Measurements from ENCODE around the gene TENM4.

TENM4 gene

DNA sequence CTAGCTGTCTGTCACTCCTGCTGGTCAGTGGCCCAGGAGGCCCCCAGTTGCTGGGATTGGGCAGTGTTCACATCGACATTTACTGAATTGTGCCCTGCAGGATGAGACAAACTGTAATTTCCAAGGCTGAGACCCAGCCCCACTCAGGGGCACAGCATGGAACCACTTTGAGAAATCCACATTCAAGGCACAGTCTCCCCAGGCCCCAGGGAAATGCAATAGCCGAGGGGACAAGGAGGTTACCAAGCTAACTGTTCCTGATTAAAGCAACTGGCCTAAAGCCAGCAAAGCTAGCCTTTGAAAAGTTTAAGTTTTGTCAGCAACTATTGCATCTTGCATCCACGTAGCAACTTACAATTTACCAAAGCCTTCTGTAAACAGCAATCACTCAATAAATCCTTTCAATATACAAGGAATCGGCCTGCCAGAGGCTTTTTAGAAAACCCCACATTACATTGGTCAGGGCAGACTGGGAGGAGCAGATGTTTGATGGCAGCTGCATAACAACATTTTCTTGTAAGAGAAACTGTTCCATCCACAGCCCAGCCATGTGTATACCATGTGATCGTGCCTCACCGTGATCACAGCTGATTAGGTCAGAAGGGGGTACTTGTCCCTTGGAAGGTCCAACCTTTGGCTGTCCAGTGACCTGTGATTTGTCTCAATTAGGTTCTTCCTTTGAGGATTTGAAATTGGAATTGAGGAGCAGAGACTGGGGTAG, 103.9 kb downstream of the TENM4 start:
- DNase-seq = no peak

DNA sequence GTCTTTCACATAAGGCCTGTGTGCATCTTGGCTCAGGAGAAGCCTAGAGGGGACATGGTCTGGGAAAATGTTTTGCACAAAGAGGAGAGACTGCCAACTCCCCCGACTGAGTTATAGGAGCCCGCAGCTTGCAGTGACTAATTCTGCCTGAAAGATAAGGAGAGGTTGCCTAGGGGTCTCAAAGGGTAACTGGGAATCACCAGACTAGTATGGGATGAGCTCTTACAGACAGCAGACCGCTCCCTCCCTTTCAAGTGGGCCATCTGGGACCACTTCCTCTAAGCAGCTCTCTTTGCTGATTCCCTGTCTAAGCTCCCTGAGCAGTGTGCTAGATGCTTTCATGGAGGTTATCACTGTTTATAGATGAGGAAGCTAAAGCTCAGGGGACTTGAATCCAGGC, 105.1 kb downstream of the TENM4 start:
- DNase-seq = no peak

DNA sequence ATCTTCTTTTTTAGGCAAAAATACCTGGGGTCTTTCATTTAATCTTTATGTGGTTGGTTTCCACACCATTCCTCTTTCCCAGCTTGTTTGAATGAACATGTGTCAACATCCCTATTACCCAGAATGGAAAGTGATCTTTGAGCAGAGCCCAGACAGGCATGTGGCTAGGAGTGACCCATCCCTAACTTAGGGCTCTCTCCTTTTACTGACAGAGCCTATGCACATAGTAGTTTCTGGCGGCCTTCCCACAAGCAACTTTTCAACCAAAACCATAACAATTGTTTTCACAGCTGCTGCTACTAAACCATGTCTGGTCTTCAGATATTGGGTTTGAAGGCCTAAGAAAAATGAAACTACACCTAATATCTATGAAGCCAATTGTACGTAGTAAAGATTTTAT, 107.5 kb downstream of the TENM4 start:
- DNase-seq = no peak

DNA sequence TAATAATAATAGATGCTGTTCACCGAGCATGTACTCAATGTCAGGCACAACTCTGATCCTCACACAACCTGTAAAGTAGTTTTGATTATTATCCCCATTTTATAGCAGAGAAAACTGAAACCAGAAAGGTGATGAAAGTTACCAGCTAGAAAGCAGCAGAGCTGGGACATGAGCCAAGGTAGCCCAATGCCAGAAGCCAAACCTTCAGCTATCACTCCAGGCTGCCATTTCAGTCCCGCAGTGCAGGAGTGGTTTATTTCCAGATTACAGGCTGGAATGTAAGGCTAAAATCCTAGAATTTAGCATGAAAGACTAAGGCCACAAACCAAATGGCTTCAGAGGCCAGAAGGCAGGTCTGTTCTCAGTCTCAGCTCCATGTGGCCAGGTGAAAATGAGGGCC, 108.8 kb downstream of the TENM4 start:
- DNase-seq = no peak

DNA sequence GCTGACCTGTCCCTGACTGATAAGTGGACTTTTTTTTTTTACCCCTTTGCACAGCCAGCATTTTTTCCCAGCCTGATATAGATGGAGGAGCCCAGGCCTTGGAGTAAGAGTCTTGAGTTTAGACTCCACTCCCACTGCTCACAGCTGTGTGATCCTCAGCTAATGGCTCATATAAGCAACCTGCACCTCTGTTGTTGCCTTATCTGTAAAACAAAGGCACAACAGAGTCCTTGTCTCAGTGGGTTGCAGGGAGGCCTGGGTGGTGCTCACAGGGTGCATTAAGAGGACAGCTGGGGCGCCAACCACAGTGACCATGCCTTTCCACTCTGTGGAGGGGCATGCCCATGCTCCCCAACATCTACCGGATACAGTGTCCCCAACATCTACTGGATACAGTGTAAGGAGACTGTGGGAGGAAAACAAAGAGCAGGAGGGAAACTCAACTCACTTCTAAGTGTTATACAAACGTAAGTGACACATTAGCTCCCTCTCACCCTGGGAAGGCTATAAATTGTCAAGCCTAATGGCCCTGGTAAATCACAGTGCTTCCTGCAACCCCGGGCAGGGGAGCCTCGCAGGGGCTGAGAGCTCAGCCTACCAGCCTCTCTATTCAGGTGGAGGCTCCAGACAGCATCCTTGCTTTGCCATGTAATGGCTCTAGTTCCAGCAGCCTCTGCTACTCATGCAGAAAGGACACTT, 109.5 kb downstream of the TENM4 start:
- DNase-seq = no peak

DNA sequence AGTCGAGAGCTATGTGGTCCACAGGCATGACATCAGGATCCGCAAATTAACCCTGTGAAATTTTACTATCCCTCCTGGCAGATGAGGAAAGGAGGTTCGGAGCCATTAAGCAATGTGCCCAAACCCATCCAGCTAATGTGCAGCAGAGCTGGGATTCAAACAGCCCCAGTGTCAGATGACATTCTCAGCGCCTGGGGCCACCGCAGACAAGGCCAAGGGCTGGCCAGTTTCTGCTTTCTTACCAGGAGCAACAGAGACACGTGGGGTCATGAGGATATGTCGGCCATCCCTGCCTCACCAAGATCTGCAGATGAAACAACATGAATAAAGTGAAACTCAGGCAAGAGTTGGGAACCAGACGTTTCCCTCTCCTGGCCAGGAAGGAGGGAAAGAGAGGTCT, 110.2 kb downstream of the TENM4 start:
- DNase-seq = no peak

DNA sequence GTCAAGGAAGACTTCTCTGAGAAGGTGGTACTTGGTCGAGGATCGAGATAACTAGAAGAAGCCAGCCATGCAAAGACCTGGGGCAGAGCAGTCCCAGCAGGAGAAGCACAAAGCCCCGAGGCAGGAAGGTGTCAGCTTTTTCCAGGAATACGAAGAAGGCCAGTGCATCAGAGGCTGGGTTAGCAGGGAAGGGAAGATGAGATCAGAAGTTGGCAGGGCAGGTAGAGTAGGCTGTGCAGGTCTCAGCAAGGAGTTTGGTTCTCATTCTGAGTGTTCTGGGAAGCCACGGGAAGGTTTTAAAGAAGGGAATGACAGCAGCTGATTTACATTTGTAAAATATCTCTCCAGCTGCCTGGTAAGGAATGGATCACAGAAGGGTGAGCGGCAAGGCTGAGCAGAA, 111.3 kb downstream of the TENM4 start:
- no peak for DNase-seq

DNA sequence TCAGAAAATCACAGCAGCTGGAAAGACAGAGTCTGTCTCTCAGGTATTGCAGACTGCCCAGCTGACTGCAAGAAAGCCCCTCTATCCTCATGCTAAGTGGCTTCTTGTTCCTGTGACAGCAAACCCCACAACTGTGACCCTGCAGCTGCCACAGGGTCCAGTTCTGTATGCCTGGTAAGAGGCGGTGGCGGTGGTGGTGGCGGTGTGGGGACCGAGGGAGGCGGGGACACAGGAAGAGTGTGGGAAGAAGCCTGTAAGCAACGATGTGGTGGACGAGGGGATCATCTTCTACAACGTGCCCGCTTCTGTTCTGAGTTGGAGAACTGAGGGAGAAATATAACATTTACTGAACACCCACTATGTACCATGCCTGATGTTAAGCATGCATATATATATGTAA, 112.4 kb downstream of the TENM4 start:
- no peak for DNase-seq

DNA sequence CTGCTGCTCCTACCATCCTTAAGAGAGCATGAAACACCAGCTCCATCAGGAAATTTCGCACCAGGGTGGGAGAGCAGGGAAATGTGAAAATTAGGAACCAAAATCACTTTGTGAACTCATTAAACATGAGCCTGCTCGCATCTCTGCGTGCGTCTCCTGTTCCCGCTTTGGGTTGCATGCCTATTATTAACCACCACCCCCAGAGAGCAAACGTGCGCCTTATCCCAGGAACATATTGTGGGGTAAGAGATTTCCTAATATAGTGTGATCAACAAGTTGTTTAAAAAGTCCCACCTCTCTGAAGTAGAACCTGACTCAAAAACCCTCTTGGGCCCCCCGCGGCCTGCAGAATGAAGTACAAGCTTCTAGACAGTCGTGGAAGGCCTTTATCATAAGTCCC, 115.0 kb downstream of the TENM4 start:
- DNase-seq = no peak

DNA sequence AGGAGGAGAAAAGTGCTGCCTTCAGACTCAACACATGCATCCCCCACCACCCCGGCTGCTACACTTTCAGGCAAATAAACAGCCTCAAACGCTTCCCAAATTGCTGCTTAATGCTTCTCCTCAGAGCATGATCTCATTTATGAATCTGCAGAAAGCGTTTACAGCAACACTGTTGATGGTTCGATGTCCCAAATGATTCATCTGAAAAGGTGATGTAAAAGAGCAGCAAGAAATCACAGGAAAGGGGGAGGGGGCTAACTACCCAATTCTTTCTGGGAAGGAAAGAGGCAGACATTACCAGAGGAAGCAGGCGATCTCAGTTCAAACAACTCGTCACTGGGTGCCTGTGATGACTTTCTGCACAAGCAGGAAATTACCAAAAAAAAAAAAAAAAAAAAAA, 119.6 kb downstream of the TENM4 start:
- DNase-seq = no peak

DNA sequence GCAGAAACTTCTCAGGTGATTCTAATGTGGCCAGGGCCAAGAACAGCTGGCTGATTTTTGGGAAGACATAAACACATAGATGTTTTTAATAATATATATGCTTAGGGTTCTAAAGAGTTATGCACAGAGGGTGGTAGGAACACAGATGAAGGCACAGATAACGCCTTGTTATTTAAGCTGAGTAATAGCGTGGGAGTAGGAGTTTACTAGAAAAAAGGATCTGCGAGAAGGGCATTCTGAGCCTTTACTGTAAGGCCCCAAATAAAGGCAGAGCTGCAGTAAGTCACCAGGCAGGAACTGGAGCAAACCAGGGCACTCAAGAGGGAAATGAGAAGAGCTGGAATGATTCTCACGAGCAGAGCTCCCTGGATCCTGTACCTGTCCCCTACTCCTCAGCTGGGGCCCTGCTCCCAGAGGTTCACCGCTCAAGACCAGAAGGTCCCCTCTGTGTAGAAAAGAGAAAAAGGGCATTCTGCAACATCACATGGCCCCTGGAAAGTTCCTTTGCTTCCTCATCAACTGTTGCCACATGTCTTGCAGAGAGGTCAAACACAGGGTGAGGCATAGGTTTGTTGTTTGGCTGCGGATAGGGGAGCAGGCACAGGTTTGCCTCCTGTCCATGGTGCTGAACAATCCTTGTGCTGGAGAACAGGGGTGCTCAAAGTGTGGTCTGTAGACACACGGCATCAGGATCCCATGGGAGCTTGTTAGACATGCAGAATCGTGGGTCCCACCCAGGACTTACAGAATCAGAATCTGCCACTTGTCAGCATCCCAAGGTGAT, 125.7 kb downstream of the TENM4 start:
- no peak for DNase-seq

DNA sequence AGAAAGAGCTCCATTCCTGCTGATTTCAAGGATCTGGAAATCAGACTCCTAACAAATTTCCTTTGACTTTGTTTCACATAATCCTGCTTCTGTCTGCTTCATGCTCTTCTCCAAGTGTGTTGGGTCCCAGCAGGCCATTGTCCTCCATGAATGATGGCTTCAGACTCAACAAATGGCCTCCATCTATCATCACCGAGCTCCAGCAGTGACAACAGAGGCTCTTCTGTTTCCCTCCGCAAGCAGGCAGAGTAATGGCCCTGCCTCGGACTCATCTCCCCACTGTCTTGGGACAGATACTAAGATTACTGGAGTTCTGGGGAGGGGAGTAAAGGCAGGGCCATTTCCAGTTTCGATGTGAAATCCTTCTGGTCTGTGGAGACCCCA, 127.3 kb downstream of the TENM4 start:
- no peak for DNase-seq

DNA sequence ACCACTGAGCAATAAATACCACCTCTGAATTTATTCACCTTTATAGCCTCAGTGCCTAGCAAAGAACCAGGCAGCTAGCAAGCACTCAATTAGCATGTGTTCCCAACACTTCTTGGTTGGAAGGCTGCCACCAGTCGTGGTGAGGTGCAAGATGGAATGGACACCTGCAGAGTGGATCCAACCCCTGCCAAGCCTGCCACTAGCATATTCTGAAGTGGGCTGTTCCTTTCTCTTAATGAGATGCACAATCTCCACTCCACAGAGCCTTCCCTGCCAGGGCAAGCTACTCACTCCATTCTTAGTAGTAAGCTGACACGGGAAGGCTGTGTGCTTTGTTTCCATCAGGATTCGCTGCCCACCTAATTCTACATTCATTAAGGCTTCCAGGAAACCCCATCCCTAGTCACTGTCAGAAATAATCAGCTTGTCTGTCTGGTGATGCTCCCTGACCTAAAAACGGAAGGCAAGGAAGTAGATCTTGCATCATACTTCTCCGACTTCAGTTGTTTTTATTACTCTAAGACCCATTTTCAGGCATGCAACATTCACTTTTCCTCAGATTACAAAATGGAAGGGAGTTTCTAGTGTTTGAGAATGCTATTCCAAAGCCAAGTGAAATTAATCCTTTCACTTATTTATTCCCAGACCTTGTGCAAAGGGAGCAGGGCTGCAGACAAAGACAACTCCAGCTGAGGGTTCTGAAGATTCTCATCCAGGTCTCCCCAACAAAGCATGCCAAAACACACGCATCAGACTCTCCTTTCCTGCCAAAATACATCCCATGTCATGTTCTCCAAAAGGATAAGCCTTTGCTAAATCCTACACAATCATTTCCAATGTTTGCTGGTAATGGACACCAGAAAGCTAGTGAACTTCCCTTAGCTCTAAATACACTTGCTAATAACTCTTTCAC, 128.0 kb downstream of the TENM4 start:
- no peak for DNase-seq

DNA sequence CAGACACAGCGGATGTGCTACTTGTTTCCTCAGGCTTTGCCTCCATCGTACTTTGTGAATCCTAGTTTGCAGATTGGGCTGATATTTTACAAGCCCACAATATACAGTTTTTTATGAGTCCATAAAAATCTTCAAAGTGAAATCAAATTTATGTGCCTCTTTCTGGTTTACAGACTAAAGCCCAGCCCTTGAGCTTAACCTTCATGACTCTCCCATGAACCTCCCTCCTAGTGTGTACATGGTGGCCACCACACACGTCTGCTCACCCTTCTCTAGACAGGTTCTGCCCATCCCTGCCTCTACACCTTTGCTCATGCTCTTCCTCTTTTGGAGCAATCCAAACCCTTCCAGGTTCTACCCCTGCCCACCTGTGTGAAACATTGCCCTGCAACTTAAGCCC, 129.4 kb downstream of the TENM4 start:
- DNase-seq = no peak

DNA sequence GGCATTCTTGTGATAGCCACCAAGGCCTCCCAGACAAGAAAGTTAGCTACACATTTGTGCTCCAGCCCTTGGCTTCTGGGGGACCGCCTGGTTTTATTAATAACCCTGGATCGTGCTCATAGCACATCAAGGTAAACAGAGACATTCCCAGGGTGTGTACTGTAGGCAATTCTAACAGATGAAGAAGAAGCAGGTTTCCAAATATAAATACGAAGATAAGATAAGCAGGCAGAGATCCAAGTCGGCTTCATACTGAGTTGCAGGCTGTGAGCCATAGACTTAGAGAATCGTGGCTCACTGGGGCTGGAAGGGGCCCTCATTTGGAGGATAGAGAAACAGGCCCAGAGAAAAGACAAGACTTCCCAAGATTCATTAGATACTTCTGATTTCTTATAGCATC, 131.4 kb downstream of the TENM4 start:
- no peak for DNase-seq

DNA sequence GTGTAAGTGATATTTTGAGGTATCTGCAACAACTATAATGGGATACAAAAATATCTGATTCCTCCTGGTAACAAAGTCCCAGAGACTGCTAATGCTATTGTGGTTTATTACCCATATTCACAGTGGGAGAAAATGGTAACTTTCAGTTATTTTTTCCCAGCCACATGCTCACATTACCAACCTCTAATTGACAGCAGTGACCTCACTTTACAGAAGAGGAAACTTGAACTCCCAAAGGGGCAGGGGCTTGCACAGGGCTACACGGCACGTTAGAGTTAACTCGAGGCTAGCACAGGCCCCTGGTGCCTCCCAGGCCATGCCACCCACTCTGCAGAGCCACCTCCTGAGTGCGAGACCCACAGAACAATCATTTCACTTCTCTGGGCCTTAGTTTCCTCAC, 132.4 kb downstream of the TENM4 start:
- DNase-seq = no peak

DNA sequence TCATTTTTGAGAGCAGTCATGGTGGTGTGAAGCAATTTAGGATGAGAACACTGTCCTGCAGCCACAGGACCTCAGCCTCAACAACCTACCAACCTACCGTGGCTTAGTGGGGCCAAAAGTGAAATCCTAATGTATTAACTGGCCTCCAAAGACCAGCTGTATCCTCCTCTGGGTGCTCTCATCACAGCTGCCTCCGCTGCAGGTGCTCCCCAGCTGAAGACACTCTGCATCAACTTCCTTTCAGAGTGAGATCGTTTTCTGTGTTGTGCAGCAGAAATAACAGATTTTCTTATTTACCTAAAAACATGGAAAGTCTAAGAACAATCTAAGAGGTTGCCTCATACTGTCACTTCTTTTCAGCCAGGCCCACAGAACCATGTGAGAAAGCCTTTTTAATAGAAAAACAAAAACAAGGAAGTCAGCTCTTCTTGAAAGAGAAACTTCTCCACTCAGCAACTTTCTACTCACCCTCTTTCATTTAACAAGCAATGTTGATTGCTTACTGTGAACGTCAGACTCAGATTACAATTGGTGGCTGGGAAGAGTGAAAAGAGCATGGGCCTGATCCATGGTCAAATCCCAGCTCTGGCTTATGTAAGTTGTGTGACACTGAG, 136.1 kb downstream of the TENM4 start:
- DNase-seq = no peak

DNA sequence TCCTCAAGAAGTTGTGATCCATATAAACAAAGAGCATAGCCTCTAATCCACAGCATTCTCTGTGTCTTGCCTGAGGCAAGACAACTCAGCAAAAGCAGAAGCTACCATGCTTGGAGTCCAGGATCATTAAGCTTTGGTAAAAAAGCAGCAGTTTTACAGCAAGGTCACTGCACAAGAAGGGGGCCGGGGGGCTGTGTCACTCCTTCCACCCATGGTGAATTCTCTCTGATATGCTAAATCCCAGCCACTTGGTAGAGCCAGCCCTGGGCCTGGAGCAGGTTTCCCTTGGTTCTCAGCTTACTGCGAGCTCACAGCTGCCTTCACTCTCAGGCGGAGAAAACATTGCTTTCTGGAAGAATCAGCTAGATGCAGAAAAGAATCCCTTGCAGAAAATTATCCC, 144.7 kb downstream of the TENM4 start:
- DNase-seq = no peak

DNA sequence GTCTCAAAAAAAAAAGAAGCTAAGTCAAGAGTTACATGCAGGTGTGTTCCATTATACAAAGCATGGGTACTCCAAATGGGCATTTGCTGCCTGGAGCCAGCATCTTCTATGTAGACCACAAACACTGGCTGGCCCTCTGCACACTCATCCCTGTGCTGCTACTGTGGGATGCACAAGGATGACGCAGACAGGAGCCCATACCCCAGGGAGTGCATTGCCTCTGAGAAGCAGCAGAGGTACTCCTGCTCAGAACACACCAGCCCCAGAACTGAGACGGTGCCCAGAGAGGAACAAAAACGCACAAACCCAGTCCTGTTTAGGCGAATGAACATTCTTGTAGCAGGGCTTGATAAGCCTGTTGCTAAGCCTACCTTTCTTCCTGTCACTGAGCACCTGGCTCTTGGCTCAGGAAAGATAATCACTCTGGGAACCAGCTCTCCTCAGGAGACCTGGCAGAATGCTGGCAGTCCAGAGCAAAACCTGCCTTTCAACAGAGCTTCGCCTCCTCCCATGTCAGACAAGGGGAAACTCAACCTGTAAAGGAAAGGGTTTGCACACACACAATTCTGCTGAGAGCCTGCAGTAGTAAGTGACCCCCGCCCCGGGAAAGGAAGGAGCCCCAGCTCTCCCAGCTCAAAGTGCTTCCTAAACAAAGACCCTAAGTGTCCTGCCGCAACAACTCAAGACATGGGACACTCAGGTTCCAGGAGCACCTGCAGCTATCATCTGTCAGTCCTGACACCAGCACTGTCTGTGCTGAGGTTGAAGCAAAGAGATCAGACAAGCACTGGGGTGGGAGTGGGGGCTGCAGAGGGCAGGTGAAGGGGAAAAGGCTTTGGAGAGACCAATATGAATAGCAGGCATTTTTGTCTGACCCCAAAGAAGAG, 145.7 kb downstream of the TENM4 start:
- no peak for DNase-seq

DNA sequence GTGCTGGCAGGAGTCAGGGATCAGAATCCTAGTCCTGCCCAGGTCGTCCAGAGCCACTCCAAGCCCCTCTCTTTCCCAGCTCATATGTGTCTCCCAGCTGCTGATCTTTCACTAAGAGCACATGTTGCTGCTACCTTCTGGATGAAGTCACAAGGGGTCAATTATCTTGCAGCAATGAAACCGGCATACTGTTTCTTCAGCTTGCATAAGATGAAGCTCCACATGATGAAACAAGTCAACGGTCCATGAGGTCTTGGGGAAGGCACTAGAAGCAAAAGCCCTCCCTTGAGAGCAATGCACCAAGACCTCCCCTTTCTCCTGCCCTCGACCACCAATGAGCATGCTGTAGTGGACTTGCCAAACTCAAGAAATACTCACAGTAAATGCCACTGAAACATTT, 148.9 kb downstream of the TENM4 start:
- DNase-seq = no peak

DNA sequence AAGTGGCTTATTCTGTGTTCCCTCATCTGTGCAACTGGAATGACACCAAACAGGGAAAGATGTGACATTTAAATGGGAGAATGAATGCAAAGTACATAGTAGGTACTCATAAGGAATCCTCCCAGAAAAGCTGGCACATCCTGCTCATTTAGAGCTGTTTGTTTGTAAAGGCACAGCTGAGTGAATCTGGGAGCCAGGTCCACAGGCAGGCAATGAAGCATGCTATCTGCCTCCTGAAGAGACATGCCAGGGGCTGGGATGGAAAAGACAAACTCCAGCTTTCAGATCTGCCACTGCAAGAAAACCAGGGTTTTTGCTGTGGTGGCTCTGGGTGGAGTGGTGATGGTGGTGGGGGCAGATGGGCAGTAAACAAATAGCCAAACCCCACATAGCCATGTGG, 150.1 kb downstream of the TENM4 start:
- DNase-seq = no peak

DNA sequence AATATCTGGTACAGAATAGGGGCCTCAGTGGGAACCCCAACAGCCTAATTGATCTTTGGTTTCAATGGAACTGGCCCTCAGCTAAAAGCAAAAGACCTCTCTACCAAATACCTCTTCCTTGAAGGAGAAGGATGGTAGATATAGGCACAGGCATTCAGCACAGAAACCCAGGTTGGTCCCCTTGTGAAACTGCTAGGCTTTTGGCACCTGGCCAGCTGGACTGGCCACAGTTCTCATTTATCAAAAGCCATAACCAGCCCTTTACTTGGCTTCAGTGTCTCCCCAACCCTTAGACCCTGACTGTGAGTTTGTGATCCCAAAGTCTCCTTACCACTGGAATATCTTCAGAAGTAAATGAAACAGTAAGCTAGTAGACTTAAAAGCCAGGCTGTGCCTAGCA, 152.9 kb downstream of the TENM4 start:
- DNase-seq = no peak
